ENCODE measurements around the gene C19orf81.
A peak's percentile ranks its signal among the peaks of the same experiment; 100 is the strongest.

C19orf81 gene

DNA sequence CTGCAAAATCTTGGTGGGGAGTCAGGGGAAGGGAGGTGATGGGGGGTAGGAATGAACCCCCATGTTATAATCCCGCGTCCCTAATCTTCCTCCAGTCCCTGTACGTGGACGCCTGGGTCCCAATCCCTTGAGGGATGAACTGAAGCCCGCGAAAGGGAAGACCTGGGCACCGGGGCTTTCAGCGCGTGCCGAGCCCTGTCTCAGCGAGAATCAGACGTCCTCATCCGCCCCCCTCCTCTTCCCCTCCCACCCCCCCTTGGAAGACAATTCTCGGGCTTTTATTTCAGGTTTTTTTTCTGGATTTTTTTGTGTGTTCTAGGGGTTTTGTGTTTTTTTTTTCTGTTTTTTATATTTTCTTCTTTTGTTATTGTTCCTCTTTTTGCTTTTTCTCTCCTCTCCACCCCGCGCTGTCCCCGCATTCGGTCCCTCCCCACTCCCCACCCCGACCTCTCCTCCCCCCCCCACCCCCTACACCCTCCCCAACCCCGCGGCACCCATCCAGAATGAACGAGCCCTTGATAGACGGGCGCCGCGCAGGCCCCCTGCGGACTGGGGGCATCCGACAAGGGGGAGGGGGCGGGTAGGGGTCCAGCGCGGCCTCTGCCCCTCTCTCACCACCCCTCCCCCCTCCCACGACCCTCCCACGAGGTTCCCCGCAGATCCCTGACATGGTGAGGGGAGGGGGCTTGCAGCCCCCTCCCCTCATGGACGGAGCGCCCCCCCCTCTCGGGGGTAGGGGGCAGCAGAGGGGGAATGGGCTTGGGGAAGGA lies 10.3 kb downstream of the C19orf81 start:
- peak in 1 of 2 experiments; percentile 21 for DNase-seq

DNA sequence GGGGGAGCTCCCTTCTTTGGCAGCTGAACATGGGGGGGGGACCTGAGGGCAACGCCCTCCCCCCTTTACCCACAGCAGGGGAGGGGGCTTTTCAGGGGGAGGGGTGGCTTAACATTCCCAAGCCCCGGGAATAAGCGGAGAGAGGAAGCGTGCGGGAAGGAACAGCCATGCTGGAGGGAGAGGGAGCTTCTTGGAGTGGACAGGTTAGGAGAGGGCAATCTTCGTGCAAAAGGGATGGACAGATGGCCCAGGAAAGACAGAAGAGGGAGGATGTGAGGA lies 10.8 kb downstream of the C19orf81 start:
- DNase-seq, result no peak

DNA sequence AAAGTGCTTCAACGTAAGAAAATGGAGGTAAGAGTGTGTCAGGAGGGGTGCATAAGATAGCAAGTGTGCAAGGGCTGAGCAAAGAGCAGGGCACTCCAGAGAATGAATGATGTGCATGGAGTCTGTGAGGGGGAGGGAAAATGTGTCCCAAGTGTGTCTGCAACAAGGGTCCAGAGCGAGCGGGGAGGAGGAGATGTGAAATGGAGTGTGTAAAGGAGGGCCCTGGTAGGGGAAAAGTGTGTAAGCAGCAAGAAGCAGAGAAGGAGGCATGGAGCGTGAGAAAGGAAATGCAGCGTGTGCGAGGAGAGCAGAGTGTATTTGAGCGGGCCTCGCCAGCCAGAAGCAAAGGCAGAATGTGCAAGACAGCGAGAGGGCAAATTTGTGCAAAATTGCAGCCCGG lies 11.8 kb downstream of the C19orf81 start:
- no peak for DNase-seq

DNA sequence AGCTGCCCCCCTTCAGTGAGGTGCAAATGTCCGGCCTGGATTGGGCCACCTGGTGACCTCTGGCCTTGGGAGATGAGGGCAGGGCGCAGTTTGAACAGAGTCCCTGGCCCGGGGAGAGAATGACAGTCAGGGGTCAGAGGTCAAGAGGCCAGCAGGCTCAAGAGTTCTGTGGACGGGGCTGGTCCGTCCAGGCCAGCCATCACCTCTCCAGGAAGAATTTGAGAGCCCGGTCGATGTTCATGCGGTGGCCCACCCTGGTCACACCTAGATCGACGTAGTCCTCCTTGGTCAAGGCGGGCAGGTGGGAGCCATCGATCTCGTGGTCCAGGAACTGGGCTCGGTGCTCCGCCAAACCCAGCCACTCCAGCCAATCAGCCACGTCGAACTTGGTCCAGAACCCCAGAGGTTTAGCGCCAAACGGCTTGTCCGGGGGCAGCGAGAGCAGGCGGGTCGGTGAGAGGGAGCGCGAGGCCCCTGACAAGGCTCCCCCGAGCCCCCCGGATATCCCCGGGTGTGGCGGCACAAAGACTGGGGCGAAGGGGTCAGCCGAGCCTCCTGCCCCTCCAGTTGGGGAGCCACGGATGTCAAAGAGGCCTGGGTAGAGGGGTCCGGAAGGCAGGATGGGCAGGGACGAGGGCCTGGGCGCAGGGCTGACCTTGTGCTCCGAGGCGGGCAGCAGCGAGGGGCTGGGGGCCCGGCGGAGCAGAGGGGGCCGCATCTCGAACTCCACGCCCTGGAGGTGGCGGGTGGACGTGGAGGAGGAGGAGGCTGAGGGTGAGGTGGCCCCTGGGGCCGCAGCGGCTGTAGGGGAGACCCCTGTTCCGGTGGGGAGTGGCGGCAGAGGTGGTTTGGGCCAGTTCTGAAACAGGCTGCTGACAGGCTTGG lies 12.8 kb downstream of the C19orf81 start:
- DNase-seq, result no peak

DNA sequence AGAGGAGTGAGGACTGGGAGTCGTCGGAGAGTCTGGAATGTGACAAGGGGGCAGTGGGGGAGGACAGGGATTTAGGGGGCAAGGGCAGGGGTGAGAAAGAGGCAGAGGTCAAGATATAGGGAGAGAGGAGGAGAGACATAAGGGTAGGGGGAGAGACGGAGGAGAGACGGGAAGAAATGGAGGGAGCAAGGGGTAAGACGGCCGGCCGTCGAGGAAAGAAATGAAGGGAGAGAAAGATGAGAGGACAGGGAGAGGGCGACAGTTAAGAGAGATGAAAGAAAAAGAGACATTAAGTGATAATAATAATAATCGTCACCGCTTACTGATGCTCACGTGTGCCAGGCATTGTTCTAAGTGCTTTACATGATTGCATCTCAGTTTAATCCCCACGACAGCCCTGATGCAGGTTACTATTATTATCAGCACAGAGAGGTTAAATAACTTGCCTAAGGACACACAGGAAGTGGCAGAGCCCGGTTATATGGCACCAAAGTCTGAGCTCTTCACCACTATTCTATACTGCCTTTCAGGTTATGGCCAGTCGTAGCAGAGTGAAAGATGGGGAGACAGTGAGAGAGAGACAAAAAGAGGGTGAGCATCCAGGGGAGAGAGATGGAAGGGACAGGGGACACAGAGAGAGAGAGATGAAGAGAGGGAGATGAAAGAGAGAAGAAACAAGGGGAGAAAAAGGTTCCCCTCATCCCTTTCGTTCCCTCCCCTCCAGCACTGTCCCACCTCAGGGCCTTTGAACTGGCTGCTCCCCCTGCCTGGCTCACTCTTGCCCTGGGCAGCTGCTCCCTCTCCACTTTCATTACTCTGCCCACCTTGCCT lies 13.6 kb downstream of the C19orf81 start:
- DNase-seq, result no peak

DNA sequence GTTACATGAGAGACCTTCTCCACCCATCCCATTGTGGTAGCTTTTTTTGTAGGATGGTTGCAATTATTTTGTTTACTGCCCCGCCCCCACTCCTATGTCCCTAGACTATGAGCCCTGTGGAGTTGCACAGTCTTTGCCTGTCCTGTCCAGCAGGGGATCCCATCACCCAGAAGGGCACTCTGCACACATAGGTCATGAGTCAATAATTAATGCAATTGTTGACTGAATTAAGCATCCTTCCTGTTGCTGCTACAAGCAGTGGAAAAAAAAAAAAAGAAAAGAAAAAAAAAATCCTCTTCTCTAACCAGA lies 14.2 kb downstream of the C19orf81 start:
- DNase-seq, result peak; percentile 6 to 9

DNA sequence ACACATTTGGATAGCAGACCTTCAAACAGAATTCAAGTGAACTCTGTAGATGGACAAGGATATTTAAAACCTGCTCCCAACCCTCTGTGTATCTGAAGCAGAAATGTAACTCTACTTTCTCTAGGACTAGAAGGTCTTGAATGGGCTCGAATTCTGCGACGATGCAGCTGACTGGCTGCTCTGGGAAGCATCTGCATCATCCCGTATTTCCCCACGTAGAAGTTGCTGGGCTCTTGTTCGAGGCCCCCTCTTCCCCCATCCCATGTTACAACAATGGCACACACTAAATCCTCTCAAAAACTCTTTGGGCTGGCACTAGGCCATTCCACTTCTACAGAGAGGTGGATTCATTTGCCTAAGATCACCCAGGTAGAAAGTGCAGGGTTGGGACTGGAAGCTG lies 15.0 kb downstream of the C19orf81 start:
- no peak for DNase-seq

DNA sequence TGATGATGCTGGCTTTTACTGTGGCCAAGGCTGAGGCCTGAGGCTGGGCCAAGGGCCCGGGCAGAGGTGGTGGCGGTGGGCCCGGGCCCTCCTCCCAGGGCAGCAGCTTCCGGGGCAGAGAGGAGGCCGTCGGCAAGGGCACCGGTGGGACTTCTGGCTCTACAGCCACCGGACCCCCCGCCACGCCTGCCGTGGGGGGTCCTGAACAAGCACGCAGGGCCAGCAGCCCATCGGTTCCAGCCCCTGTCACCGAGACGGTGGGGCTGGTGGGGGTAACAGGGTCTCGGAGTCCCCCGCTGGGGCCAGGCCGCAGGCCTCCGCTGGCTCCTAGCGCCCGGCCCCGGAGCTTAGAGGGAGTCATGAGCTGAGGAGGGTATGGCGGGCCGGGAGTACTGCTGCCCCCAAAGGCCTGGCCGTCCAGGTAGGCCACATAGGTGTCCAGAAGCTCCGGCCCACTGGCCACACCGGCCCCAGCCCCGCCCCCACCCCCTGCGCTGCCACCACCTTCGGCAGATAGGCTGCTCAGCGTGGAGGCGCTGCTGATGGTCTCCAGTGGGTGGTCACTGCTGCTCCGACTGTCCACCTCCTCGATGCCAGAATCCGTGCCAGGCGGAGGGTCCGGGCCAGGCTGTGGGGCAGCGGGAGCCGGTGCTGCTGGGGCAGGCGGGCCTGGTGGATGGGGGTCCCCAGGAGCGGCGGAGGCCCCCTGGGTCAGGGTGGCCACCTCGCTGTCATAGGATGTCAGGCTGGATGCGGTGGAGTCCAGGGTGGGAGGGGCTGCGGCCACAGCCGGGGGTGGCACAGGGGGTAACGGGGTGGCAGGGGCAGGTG lies 17.3 kb downstream of the C19orf81 start:
- no peak for DNase-seq

DNA sequence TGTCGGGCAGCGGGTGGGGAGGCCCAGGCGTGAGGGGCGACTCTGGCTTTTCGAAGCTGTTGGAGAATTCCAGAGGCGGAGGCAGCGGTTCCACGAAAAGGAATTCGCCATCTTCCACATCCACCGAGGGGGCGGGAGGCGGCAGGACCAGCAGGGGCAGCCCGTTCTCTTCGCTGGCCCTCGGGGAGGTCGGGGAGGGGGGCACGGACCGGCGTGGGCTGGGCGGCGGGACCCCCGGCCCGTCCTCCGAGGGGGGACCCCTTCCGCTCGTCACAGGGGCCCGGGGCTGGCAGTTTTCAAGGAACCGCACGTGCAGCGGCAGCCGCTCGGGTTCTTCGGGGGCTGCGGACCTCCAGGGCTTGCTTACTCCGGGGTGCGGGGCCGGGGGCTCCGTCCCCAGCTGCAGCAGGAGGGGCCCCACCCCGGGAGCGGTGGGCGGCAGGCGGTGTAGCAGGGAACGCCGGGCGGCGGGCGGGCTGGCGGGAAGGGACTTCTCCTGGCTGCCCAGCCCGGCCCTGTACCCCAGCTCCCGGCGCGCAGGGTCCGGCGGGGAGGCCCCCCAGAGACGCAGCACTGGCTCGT lies 18.0 kb downstream of the C19orf81 start:
- DNase-seq, result no peak

DNA sequence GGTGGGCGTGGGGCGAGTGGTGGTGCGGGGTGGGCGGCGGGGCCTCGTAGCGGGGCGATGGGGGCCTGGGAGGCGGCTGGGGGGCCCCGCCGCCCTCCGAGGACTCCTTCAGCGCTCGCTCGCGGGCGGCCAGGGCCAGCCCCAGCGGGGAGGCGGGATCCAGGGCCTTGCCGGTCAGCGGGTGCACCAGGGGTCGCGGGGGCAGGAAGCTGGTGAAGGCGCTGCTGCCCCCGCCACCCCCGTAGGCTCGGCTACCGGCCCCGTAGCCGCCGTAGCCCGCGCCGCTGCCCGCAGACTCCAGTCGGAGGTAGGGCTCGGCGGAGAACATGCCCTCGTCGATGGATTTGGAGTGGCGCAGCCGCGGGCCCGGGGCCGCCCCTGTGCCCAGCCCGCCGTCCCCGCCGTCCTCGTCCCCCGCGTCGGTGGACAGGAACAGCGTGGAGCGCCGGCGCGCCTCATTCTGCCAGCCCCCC lies 18.6 kb downstream of the C19orf81 start:
- no peak for DNase-seq

DNA sequence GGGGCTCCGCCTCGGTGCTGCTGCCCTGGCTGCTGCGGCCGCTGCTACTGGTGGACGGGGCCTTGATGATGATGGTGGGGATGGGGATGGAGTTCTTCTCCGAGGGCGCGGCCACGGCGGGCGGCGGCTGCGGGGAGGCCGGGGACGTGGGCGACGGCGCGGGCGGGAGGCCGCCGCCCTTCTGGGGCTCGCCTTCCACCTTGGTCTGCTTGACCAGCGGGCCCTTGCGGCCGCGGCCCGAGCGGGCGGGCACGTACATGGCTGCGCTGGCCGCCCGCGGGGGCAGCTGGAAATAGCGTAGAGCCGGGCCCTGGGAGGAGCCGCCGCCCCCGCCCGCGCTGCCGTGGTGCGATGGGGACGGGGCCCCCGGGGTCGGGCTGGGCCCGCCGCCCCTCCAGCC lies 19.2 kb downstream of the C19orf81 start:
- DNase-seq, result no peak

DNA sequence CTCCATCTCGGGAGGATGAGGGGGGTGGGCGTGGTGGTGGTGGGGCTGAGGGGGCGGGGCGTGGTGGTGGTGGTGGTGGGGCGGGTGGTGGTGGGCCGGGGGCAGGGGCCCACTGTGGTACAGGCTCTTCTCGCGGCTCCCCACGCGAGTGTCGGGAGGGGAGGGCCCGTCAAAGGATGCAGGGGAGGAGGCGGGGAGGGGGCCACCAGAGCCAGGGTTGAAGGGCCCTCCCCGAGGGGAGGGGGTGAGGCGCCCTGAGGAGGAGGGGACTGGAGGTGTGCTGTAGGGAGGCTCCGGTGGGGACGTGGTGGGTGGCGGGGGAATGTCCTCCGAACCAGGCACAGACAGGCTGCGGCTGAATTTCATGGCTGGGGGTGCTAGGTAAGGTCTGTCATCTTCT lies 19.6 kb downstream of the C19orf81 start:
- no peak for DNase-seq

DNA sequence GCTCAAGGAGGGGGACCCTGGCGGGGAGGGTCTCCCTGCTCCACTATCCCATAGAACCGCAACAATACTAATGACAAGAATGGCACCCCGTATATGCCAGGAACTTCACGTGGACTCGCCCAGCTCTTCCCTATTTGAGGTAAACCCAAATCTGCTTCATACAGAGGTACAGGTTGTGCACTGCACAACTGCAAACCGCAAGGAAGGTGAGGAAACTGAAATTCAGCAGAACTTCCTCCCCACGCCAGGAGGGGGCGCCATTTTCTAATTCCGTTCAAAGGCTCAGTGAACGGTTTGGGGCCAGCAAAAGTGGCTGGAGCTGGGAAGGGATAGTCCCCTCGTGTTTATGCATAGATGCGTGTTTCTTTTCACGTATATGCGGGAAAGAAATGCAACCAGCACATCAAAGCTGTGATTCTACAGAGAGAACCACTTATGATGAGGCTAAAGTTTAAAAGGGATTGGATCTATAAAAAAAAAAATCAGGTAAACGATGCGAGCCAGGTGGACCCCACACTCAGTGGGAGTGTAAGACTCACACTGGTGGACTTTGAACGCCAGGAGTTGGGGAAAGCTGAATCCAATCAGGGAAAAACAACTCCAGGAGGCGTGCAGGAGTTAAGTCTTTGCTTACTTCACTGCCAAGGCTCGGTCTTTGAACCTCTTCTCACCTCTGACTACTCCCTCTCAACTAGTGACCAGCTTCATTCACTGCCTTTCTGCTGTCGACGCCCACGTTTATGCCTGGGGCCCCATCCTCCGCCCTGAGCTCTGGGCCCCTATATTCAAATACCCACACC lies 20.3 kb downstream of the C19orf81 start:
- peak in 1 of 2 experiments; percentile 11 for DNase-seq

DNA sequence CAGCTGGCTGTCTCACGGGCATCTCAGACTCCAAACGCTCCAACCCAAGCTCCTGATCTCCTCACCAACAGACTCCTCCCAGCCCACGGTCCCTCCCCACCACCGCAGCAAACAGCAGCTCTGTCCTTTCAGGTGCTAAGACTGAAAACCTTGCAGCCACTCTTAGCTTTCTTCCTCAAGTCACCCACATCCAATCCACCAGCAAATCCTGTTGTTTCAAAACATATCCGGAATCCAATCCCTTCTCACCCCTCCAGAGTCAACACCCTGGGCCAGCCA lies 20.8 kb downstream of the C19orf81 start:
- DNase-seq, result no peak

DNA sequence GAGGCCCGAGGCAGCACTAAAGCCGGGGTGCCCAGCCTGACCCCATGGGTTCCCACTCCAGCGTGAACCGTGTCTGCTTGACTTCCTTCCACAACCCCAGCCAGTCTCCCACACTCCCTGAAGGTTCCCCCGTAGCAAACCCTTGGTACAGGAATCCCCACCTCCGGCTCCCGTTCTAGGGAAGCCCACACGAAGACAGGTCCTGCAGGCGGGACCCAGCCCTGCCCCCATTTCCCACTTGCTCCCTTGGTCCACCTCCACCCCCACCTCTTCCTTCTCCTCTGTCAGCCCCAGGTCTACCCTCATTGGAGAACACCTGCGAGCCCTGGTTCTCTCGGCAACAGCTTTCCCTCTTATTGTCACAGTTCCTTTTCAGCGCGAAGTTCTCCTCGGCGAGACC lies 23.9 kb downstream of the C19orf81 start:
- DNase-seq, result no peak

DNA sequence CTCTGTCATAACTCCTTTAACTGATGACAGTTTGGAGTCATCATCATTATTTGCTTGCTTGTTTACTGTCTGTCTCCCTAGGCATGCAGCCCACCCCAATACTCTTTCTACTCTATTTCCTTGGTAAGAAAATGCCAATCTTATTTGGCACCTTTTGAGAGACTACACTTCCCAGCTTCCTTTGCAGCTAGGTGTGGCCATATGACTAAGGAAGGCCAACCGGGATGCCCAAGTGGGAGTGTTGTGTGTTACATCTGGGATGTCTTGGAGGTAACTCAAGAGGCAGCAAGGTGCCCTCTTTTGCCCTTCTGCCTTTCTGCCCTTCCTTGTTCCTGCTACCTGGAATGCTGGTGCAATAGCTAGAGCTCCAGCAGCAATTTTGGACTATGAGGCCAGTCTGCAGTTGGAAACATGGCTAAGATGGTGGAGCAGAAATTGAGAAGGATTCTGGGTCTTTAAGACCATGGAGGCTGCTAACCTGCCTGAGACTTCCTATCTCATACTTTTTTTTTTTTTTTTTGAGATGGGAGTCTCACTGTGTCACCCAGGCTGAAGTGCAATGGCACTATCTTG lies 27.5 kb downstream of the C19orf81 start:
- no peak for DNase-seq

DNA sequence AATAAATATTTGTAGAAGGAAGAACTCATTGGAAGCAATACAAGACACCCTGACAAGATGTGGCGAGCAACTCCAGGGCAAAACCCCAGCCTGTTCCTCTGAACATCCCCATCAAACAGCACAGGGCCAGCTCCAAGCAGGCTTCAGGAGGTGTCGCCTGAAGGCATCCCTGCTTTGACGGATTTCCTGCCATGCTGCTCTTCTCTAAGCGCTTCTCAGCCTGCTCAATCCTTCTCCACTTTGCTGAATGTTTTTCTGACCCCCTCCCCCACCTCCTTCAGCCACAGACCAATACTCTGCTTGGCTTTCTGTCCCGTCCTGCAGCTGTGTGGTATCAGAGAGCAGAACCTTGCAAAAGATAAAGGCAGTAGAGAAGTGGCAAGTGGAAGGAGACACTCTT lies 28.4 kb downstream of the C19orf81 start:
- DNase-seq, result no peak

DNA sequence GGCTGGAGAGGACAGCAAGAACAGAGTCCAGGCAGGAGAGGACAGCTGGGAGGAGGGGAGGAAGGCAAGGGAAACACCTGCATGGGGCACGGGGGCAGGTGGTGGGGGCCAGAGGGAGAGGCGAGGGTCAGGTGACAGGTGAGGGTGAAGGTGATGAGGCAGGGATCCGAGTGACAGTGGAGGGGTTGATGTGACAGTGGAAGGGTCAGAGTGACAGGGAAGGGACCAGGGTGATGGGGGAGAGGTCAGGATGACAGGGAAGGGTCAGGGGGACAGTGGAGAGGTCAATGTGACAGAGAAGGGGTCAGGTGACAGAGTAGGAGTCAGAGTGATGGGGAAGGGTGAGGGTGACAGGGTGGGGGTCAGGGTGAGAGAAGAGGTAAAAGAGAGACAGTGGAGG lies 29.1 kb downstream of the C19orf81 start:
- no peak for DNase-seq

DNA sequence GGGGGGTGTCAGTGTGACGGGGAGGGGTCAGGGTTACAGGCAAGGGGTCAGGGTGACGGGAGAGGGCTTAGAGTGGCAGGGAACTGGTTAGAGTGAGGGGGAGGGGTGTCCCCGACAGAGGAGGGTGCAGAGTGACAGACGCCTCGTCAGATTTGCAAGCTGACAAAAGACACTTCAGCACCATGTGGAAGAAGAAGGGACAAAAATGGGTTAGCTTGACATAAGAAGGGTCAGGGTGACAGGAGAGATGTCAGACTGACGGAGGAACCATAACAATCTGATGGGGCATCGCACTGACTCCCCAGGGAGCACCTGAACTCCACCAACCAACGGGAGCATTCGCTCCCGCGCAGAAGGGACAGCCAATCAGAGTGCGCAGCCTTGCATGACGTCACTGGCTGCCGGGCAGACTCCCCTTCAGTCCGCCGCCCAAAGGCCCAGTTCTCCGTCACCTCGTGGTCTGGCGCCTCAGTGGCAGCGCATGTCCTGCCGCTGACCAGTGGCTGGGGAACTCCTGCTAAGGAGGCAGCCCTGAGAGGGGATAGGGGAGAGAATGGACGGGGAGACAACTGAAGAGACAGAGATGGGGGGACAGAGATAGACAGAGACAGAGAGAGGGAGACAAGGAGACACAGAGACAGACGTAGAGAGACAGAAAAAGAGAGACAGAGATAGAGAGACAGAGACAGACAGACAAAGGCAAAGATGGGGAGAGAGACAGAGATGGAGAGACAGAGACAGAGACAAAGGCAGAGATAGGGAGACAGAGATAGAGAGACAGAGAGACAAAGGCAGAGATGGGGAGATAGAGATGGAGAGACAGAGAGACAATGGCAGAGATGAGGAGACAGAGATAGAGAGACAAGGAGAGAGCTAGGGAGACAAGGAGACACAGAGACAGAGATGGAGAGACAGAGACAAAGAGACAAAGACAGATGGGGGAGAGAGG lies 30.2 kb downstream of the C19orf81 start:
- DNase-seq, result peak; percentile 59 to 73

Data from SHP77 (cell line).